Measurements from ENCODE around the gene GGACT. TPM values are rescaled to one million over a fixed set of nuclear protein-coding genes. Genes with fewer than 3 reads are reported as not detected.

Gene GGACT
- total RNA-seq, 1 donor from 2014 or later: 6.4 TPM

GRCh38 chr13:100547791-100548201 is 40.8 kb downstream of the GGACT start:
- no peak for DNase-seq (ENCODE audit: low spot score)

- DNase-seq (ENCODE audit: low spot score): no peak
These were observed 41.7 kb downstream of the GGACT start for GRCh38 chr13:100546713-100547405.

- no peak for DNase-seq (ENCODE audit: low spot score)
These were observed 42.9 kb downstream of the GGACT start for GRCh38 chr13:100545684-100546061.

GRCh38 chr13:100544866-100545683 is 43.5 kb downstream of the GGACT start:
- peak; percentile 23 for DNase-seq (ENCODE audit: low spot score)

- DNase-seq (ENCODE audit: low spot score): no peak
These were observed 44.6 kb downstream of the GGACT start for GRCh38 chr13:100543872-100544602.

GRCh38 chr13:100542826-100543156 is 45.8 kb downstream of the GGACT start:
- no peak for DNase-seq (ENCODE audit: low spot score)

GRCh38 chr13:100541897-100542825 is 46.4 kb downstream of the GGACT start:
- DNase-seq (ENCODE audit: low spot score): no peak

- peak; percentile 31 for DNase-seq (ENCODE audit: low spot score)
These were observed 48.0 kb downstream of the GGACT start for GRCh38 chr13:100540621-100541020.

- no peak for DNase-seq (ENCODE audit: low spot score)
These were observed 50.6 kb downstream of the GGACT start for GRCh38 chr13:100537951-100538462.

- DNase-seq (ENCODE audit: low spot score): no peak
These were observed 51.1 kb downstream of the GGACT start for GRCh38 chr13:100537486-100537885.

- DNase-seq (ENCODE audit: low spot score): no peak
These were observed 51.9 kb downstream of the GGACT start for GRCh38 chr13:100536643-100537180.

- no peak for DNase-seq (ENCODE audit: low spot score)
These were observed 53.0 kb downstream of the GGACT start for GRCh38 chr13:100535426-100536135.

- no peak for DNase-seq (ENCODE audit: low spot score)
These were observed 53.7 kb downstream of the GGACT start for GRCh38 chr13:100534911-100535310.

GRCh38 chr13:100534147-100534843 is 54.3 kb downstream of the GGACT start:
- DNase-seq (ENCODE audit: low spot score): no peak

- DNase-seq (ENCODE audit: low spot score): peak; percentile 23
These were observed 55.0 kb downstream of the GGACT start for GRCh38 chr13:100533588-100534041.

GRCh38 chr13:100532836-100533435 is 55.7 kb downstream of the GGACT start:
- no peak for DNase-seq (ENCODE audit: low spot score)

- DNase-seq (ENCODE audit: low spot score): no peak
These were observed 56.4 kb downstream of the GGACT start for GRCh38 chr13:100532090-100532766.

- DNase-seq (ENCODE audit: low spot score): no peak
These were observed 57.8 kb downstream of the GGACT start for GRCh38 chr13:100530671-100531213.
